GM23248 (cell line): ENCODE measurements around the gene RALGDS. TPM values are rescaled to one million over a fixed set of nuclear protein-coding genes. Genes with fewer than 3 reads are reported as not detected.

Experiments
- DNase-seq: peaks from one replicate; pipeline ENCODE4 v3.0.0-alpha.2; 2015
- H2AFZ ChIP-seq: fragments of 200-600 bp; sonication (generic); 2 replicates; pipeline ENCODE4 v1.6.1; 2016; ENCODE audit warnings: antibody characterized with exemption
- H3F3A ChIP-seq: fragments of 200-600 bp; sonication (generic); 2 replicates; pipeline ENCODE4 v1.6.1; 2016; ENCODE audit warnings: mild to moderate bottlenecking, antibody characterized with exemption, mixed run types; ENCODE audit not compliant: insufficient read depth
- H3K27ac ChIP-seq: fragments of 200-600 bp; sonication (generic); 2 replicates; pipeline ENCODE4 v1.5.1; 2016; ENCODE audit warnings: mild to moderate bottlenecking
- H3K27me3 ChIP-seq: fragments of 200-600 bp; sonication (generic); replicated peaks from 2 replicates; pipeline ENCODE4 v1.6.1; 2016; ENCODE audit warnings: mild to moderate bottlenecking; ENCODE audit not compliant: insufficient read depth
- H3K36me3 ChIP-seq: fragments of 200-600 bp; sonication (generic); 2 replicates; pipeline ENCODE4 v1.6.1; 2016; ENCODE audit warnings: low read depth, mild to moderate bottlenecking
- H3K4me1 ChIP-seq: fragments of 200-600 bp; sonication (generic); 2 replicates; pipeline ENCODE4 v1.6.1; 2016; ENCODE audit warnings: mild to moderate bottlenecking; ENCODE audit not compliant: insufficient read depth
- H3K4me2 ChIP-seq: fragments of 200-600 bp; sonication (generic); one replicate; pipeline ENCODE4 v1.6.1; 2016; ENCODE audit warnings: mild to moderate bottlenecking; ENCODE audit not compliant: unreplicated experiment
- H3K4me3 ChIP-seq: fragments of 200-600 bp; sonication (generic); 2 replicates; pipeline ENCODE4 v1.5.1; 2016; ENCODE audit warnings: mild to moderate bottlenecking
- H3K79me2 ChIP-seq: fragments of 200-600 bp; sonication (generic); 2 replicates; pipeline ENCODE4 v1.6.1; 2016; ENCODE audit warnings: mild to moderate bottlenecking; ENCODE audit not compliant: insufficient read depth
- H3K9ac ChIP-seq: fragments of 200-600 bp; sonication (generic); 2 replicates; pipeline ENCODE4 v1.6.1; 2016; ENCODE audit warnings: mild to moderate bottlenecking
- H3K9me2 ChIP-seq: fragments of 200-600 bp; sonication (generic); 2 replicates; pipeline ENCODE4 v1.6.1; 2016; ENCODE audit warnings: mixed run types, mild to moderate bottlenecking, moderate library complexity; ENCODE audit not compliant: insufficient read depth
- H3K9me3 ChIP-seq: fragments of 200-600 bp; sonication (generic); one replicate; pipeline ENCODE4 v1.6.1; 2017; ENCODE audit warnings: low read depth
- H4K20me1 ChIP-seq: fragments of 200-600 bp; sonication (generic); 2 replicates; pipeline ENCODE4 v1.6.0; 2016; ENCODE audit not compliant: insufficient read depth
- EZH2 ChIP-seq: fragments of 200-600 bp; sonication (generic); IDR thresholded peaks from 2 replicates; pipeline ENCODE4 v1.6.1; 2018; ENCODE audit warnings: antibody characterized with exemption, mild to moderate bottlenecking; ENCODE audit not compliant: insufficient read depth, poor library complexity, severe bottlenecking
- EZH2phosphoT487 ChIP-seq: fragments of 200-600 bp; sonication (generic); IDR thresholded peaks from 2 replicates; pipeline ENCODE4 v1.6.1; 2018; ENCODE audit warnings: antibody characterized with exemption, moderate library complexity, mild to moderate bottlenecking, low read depth; ENCODE audit not compliant: insufficient read depth
- WGBS, 2 experiments: methylation state at CpG; one replicate each; pipeline ENCODE4 v1.1.6; 2015 to 2017; ENCODE audit warnings: low lambda C conversion rate in 2 of 2, low coverage in 1 of 2; ENCODE audit errors: missing lambda C conversion rate in 2 of 2; 5-methylcytosine and 5-hydroxymethylcytosine counted together
- in situ Hi-C: fragments of 300-500 bp; cut with MboI; formaldehyde crosslinking; loops from 2 replicates; pipeline ENCODE4 v1.15.0; 2020
- polyA plus RNA-seq: library from polyadenylated mRNA; unstranded; fragments of >200 nt; fragmentation: Nextera tagmentation; extraction: Ambion mirVana; gene quantifications from 2 replicates; pipeline ENCODE4 v1.2.1, GENCODE V29; 2016
- total RNA-seq: library from RNA; depleted of rRNA; stranded (reverse); fragments of >200 nt; shearing (Covaris generic); gene quantifications from 2 replicates; pipeline ENCODE4 v1.2.3, GENCODE V29; 2014

Gene RALGDS
- total and polyA plus RNA-seq, 2 experiments from 2014 or later: 8.9 to 21.7 TPM

DNA sequence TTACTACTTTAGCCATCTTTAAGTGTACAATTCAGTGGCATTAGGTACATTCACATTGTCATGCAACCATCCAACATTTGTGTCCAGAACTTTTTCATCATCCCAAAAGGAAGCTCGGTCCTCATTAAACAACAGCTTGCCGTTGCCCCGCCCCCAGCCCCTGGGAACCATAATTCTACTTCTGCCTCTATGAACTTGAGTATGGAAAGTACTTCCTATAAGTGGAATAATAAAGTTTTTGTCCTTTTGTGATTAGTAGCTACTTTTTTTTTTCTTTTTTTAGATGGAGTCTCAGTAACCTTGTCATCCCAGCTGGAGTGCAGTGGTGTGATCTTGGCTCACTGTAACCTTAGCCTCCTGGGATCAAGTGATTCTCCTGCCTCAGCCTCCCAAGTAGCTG is 37.7 kb upstream of the RALGDS start:
- no peaks in the 10 kb centered on the region for H3K9me3 ChIP-seq
- no peak overlapping the region for H3K27ac ChIP-seq
- no peaks in the 10 kb centered on the region for H3K79me2 ChIP-seq
- no peak overlapping the region for H2AFZ ChIP-seq
- in situ Hi-C loops: no loop called here
- no peaks in the 10 kb centered on the region for H3K9me2 ChIP-seq
- whole genome bisulfite sequencing, 2 experiments: 96 to 97% methylated on average over 3 of the region's 3 CpGs
- no peak overlapping the region for H3K4me3 ChIP-seq
- TF ChIP-seq EZH2phosphoT487 (no peak), EZH2 (no peak)
- H3F3A ChIP-seq: no peaks in the 10 kb centered on the region
- no peaks in the 10 kb centered on the region for H3K27me3 ChIP-seq
- no peaks in the 10 kb centered on the region for H3K36me3 ChIP-seq
- no peak for DNase-seq
- no peaks in the 10 kb centered on the region for H3K4me1 ChIP-seq
- no peaks in the 10 kb centered on the region for H4K20me1 ChIP-seq
- H3K4me2 ChIP-seq: no peak overlapping the region
- H3K9ac ChIP-seq: no peak overlapping the region

DNA sequence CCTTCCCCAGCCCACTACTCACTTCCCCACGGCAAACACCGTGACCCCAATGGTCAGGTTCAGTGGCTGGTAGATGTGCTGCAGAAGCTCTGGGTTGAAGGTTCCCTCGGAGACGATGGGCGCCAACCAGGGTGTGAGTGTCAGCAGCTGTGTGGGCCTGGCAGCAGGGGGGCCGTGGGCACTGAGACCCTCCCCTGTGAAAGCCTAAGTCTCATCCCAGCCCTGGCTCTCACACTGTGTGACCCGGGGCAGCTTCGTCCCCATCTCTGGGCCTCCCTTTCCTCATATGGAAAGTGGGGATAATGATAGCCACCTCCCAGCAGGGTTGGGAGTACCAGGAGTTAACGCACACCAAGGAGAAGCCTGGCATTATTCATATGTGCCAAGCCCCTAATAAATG is 34.1 kb upstream of the RALGDS start:
- H3K36me3 ChIP-seq: no peaks in the 10 kb centered on the region
- H3K4me1 ChIP-seq: no peaks in the 10 kb centered on the region
- H3K4me3 ChIP-seq: no peak overlapping the region
- H3K9me2 ChIP-seq: no peaks in the 10 kb centered on the region
- no peaks in the 10 kb centered on the region for H3K79me2 ChIP-seq
- no peak for DNase-seq
- in situ Hi-C loops: no loop called here
- no peak for TF ChIP-seq EZH2phosphoT487
- no peak for TF ChIP-seq EZH2
- no peaks in the 10 kb centered on the region for H4K20me1 ChIP-seq
- H3F3A ChIP-seq: 0 out of 2 replicates have a peak, but pooled peaks cover under 1% of the 10 kb centered on the region
- no peaks in the 10 kb centered on the region for H3K9me3 ChIP-seq
- 82% methylated on average over 9 of the region's 9 CpGs for WGBS, 2 experiments
- no peaks in the 10 kb centered on the region for H3K27me3 ChIP-seq
- H3K27ac ChIP-seq: no peak overlapping the region
- H3K4me2 ChIP-seq: no peak overlapping the region
- H3K9ac ChIP-seq: no peak overlapping the region
- no peak overlapping the region for H2AFZ ChIP-seq

- H3F3A ChIP-seq: 0 out of 2 replicates have a peak, but pooled peaks cover 6% of the 10 kb centered on the region
- H2AFZ ChIP-seq: no peak overlapping the region
- DNase-seq: no peak
- WGBS, 2 experiments: 84 to 90% methylated on average over 13 of the region's 13 CpGs
- H3K36me3 ChIP-seq: no peaks in the 10 kb centered on the region
- H3K27ac ChIP-seq: no peak overlapping the region
- TF ChIP-seq EZH2 (no peak), EZH2phosphoT487 (no peak)
- no peaks in the 10 kb centered on the region for H3K27me3 ChIP-seq
- H3K4me1 ChIP-seq: no peaks in the 10 kb centered on the region
- no peak overlapping the region for H3K4me2 ChIP-seq
- no peak overlapping the region for H3K9ac ChIP-seq
- no peaks in the 10 kb centered on the region for H3K9me2 ChIP-seq
- no peaks in the 10 kb centered on the region for H3K9me3 ChIP-seq
- in situ Hi-C loops: no loop called here
- no peaks in the 10 kb centered on the region for H4K20me1 ChIP-seq
- H3K4me3 ChIP-seq: no peak overlapping the region
- H3K79me2 ChIP-seq: no peaks in the 10 kb centered on the region
Observed at GRCh38 chr9:133154097-133154989, 33.3 kb upstream of the RALGDS start.

DNA sequence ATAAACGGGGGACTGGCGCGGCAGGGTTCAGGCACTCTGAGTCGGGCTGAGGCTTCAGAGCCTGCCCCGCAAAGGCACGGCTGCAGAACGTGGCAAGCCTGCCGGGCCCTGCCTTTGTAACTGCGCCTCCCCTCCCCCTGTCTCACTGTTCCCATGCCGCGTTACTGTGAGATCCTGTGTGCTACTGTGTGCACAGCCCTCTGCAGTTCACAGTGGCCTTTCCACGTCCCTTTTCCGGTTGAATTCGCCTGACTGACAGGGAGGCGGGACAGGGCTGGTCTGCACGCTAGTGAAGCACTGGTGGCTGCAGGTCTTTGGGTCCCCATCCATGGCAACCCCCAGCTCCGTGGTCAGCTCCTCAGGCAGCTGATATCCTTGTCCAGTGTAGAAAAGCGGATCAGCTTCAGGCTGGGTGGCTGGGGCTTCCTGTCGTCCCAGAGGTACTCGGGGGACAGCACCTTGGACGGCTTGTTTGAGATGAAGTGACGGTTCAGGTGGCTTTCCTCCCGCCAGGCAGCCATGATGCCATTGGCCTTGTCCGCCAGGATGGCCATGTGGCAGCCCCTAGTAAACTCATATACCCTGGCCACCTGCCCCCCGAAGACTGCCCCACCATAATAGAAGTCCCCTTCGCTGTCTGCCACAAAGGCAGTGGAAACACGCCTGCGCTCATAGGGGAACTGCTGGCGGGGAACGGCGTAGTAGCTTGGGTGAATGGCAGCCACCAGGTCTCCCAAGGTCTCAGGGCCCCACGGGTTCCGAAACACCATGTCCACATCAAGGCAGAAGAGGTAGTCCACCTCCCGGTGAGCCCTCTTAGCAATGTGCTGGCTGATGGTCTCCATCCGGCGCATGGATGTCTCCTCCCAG is 32.4 kb upstream of the RALGDS start:
- Histone ChIP-seq H3K9ac (no peak overlapping the region), H4K20me1 (no peaks in the 10 kb centered on the region), H3K27ac (no peak overlapping the region), H3K9me2 (no peaks in the 10 kb centered on the region), H3K4me2 (no peak overlapping the region), H3K4me1 (no peaks in the 10 kb centered on the region), H3K4me3 (no peak overlapping the region), H3K9me3 (no peaks in the 10 kb centered on the region), H2AFZ (no peak overlapping the region), H3K36me3 (no peaks in the 10 kb centered on the region), H3K79me2 (no peaks in the 10 kb centered on the region), H3K27me3 (no peaks in the 10 kb centered on the region), H3F3A (0 out of 2 replicates have a peak, but pooled peaks cover 6% of the 10 kb centered on the region)
- in situ Hi-C loops: no loop called here
- DNase-seq: no peak
- TF ChIP-seq EZH2 (no peak), EZH2phosphoT487 (no peak)
- WGBS, 2 experiments: 63 to 69% methylated on average over 36 of the region's 36 CpGs
